Activated CD4-positive, alpha-beta T cell treated with anti-CD3 and anti-CD28 coated beads, Interleukin-2, amount 50 U/mL, for 16 hours (primary cell): ENCODE results near the gene PDE4C.

Source experiments
- DNase-seq: peaks from one replicate; pipeline ENCODE4 v3.0.0-alpha.2; 2020

PDE4C gene

GRCh38 chr19:18225702-18226468, at the start of gene PDE4C:
Gene PDE4C, minus strand, starts transcription at chr19:18226438. Its CDS starts 23 bp downstream, at chr19:18226415.
- DNase-seq: no peak

DNA sequence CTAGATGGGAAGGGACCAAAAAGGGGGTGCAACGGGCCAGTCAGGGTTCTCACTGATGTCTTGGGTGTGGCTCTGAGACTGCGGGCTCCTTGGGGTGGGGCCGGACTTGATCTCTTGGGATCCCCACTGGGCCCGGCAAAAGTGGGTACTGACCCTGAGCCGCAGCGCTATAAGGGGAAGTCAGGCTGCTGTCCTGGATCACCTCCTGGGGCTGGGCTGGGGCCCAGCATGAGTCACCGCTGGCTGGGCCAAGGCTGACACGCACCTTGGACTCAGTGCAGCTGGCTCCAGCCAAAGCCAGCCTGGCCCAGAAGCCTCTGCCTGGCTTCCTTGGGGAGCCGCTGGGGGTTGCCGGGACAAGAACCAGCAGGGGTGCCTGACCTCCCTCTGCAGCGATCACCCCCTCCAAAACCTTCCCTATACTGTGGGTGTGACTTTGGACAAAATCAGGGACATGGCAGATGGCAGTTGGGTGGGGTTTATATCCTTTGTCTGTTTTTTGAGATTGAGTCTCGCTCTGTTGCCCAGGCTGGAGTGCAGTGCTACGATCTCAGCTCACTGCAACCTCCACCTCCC, 48.6 kb upstream of the PDE4C start:
- no peak for DNase-seq

DNA sequence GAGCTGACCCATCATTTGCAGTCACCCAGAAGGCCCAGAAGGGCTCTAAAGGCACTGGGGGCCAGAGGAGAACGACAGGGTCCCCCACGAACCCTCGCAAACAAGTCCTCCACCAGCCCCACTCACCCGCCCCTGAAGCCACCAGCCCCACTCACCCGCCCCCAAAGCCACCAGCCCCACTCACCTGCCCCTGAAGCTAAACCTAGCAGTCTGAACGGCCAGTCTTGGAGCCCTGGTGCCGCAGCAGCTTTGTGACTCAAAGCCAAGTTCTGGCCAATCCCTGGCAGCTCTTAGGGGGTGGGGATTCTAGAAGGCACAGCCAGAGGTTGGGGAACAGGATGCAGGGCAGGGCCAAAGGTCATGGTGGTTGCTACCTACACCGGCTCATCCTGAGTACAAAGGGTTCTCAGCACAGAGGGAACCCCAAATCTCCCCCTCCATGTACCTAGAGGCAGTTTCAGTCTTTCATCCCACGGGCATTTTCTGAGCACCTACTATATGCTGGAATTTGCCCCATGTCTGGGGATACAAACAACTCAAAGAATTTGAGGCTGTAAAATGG, 48.1 kb upstream of the PDE4C start, which contains the start of gene IQCN:
TSS of gene IQCN (minus strand) at position 234 of the 562 bp plus-strand sequence. CDS start 4,974 bp downstream, outside the sequence.
- DNase-seq: no peak

- DNase-seq: no peak
Measured at GRCh38 chr19:18273561-18274218, 47.5 kb upstream of the PDE4C start.

- DNase-seq: no peak
Measured at GRCh38 chr19:18271433-18271841, 45.2 kb upstream of the PDE4C start.

- no peak for DNase-seq
Measured at GRCh38 chr19:18270326-18270725, 44.1 kb upstream of the PDE4C start.

GRCh38 chr19:18269070-18269723, 43.0 kb upstream of the PDE4C start:
- no peak for DNase-seq

GRCh38 chr19:18266771-18267686, 40.8 kb upstream of the PDE4C start:
- no peak for DNase-seq

GRCh38 chr19:18265582-18265981, 39.3 kb upstream of the PDE4C start:
- DNase-seq: no peak

DNA sequence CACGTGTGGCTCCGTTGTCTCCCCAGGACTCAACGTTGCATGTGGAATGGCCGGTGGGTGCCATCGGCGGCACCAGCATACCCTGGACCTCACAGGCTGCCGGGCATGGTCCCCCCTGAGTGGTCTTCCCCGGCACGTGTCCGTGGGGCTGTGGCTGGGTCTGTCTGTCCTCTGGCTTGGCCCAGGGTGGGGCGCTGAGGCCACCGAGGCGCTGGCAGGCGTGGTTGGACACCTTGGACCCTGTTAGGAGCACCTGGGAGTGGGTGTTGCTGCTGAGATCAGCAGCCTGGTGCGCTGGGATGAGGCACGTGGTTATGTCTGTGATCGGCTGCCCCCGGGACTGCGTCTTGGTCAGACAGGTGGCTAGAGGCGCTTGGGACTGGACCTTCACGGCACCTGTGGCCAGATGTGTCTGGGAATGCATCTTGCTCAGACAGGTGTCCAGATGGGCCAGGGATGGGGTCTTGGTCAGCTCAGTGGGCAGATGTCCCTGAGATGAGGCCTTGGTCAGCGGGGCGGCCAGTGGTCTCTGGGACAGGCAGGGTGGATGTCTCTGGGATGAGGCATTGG, 38.8 kb upstream of the PDE4C start:
- no peak for DNase-seq

GRCh38 chr19:18264137-18264854, 38.1 kb upstream of the PDE4C start:
- DNase-seq: no peak

DNA sequence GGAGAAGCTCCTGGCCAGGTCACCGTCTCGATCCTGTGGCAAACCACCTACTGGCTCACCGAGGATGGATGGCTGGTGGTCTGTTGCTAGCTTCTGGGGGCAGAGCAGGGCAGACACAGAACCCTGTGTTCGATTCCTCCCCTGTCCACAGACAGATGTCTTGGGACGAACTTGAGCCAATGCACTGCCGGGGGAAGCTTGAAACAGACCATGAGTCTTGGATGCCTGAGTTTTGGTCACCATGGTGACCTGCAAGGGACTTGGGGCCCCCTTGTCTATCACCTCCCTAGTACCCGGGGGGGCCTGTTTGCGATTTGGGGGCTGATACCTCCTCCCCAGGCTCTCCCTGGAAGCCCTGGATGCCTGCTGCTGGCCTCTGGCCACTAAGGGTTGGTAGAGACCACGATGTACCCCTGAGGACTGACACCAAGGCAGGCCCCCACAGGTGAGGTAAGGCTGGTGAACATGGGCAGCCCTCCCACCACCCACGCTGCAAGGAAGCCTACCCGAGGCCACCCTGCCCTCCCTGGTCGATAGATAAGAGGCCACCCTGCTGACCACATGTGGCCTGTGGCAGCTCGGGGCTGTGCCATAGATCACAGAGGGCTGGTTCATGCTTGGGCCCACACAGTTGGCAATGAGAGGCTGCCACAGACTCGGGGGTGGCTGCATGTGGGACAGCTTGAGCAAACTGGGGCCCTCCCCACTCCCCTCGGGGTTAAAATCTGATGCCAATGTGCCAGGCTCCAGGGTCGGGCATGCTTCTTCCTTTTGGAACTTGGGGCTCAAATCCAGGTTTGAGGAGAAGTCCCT, 37.3 kb upstream of the PDE4C start:
- no peak for DNase-seq

GRCh38 chr19:18262917-18263316, 36.7 kb upstream of the PDE4C start:
- no peak for DNase-seq

GRCh38 chr19:18262144-18262543, 35.9 kb upstream of the PDE4C start:
- no peak for DNase-seq

DNA sequence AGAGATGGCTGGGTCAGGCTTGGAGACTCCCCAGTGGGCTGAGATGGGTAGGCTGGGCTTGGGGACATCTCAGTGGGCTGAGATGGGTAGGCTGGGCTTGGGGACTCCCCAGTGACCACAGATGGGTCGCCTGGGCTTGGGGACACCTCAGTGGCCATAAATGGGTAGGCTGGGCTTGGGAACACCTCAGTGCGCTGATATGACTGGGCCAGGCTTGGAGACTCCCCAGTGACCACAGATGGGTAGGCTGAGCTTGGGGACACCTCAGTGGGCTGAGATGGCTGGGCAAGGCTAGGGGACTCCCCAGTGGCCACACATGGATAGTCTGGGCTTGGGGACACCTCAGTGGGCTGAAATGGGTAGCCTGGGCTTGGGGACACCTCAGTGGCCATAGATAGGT, 35.2 kb upstream of the PDE4C start:
- DNase-seq: no peak

DNA sequence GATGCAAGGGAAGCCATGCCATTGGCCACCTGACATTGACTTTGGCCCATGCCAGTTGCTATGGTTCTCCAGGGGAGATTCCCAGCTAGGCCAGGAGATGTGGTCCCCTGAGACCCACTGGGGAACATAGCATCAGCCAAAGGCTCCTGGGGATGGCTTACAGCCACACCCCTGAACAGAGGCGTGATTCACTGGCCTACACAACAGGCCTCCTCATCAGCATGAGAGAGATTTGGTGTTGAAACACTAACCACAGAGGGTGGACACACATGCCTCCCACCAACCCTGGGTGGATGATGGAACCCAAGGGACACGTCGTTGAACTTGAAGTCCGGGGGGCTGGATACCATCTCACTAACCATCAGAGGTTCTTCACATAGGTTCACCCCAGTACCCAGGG, 33.7 kb upstream of the PDE4C start:
- no peak for DNase-seq

GRCh38 chr19:18257503-18258470, 31.5 kb upstream of the PDE4C start:
- no peak for DNase-seq
